WTC11 (cell line): ENCODE results near the gene HMCN1.

Experiments used
- ETV6 ChIP-seq: sonication (generic); formaldehyde crosslinking; IDR thresholded peaks from 2 replicates; pipeline ENCODE4 v1.8.1; 2022; ENCODE audit warnings: mild to moderate bottlenecking, missing genetic modification reagents
- STAT6 ChIP-seq: sonication (generic); formaldehyde crosslinking; conservative IDR thresholded peaks from 2 replicates; pipeline ENCODE4 v1.8.1; 2023; ENCODE audit warnings: mild to moderate bottlenecking, low read depth, missing genetic modification reagents, moderate library complexity
- TF ChIP-seq, protein P1 (sequence below): fragments of 200-600 bp; IDR thresholded peaks from 2 replicates; pipeline ENCODE4 v1.8.0; 2022; ENCODE audit warnings: antibody characterized with exemption
- TF ChIP-seq, protein P2 (sequence below): fragments of 250-450 bp; sonication (Bioruptor Pico); IDR thresholded peaks from 2 replicates; pipeline ENCODE4 v1.9.0; 2021; ENCODE audit warnings: mild to moderate bottlenecking

GRCh38 chr1:185686821-185687778 lies 47.1 kb upstream of the HMCN1 start:
- no peak for TF ChIP-seq STAT6 (CRISPR knock-in tag)
- TF ChIP-seq, protein P1, sequence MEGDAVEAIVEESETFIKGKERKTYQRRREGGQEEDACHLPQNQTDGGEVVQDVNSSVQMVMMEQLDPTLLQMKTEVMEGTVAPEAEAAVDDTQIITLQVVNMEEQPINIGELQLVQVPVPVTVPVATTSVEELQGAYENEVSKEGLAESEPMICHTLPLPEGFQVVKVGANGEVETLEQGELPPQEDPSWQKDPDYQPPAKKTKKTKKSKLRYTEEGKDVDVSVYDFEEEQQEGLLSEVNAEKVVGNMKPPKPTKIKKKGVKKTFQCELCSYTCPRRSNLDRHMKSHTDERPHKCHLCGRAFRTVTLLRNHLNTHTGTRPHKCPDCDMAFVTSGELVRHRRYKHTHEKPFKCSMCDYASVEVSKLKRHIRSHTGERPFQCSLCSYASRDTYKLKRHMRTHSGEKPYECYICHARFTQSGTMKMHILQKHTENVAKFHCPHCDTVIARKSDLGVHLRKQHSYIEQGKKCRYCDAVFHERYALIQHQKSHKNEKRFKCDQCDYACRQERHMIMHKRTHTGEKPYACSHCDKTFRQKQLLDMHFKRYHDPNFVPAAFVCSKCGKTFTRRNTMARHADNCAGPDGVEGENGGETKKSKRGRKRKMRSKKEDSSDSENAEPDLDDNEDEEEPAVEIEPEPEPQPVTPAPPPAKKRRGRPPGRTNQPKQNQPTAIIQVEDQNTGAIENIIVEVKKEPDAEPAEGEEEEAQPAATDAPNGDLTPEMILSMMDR, result no peak
- TF ChIP-seq, protein P2, sequence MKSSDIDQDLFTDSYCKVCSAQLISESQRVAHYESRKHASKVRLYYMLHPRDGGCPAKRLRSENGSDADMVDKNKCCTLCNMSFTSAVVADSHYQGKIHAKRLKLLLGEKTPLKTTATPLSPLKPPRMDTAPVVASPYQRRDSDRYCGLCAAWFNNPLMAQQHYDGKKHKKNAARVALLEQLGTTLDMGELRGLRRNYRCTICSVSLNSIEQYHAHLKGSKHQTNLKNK (CRISPR knock-in tag), result no peak
- TF ChIP-seq ETV6 (CRISPR knock-in tag), result no peak
